HG02571 (cell line): Measurements from ENCODE around the gene MARK2.

Experiments
- ATAC-seq: cut with Tn5 transposase; IDR thresholded peaks from one replicate; pipeline ENCODE4 v1.9.1; 2021; ENCODE audit warnings: mild to moderate bottlenecking, moderate library complexity; ENCODE audit not compliant: unreplicated experiment

MARK2 gene

DNA sequence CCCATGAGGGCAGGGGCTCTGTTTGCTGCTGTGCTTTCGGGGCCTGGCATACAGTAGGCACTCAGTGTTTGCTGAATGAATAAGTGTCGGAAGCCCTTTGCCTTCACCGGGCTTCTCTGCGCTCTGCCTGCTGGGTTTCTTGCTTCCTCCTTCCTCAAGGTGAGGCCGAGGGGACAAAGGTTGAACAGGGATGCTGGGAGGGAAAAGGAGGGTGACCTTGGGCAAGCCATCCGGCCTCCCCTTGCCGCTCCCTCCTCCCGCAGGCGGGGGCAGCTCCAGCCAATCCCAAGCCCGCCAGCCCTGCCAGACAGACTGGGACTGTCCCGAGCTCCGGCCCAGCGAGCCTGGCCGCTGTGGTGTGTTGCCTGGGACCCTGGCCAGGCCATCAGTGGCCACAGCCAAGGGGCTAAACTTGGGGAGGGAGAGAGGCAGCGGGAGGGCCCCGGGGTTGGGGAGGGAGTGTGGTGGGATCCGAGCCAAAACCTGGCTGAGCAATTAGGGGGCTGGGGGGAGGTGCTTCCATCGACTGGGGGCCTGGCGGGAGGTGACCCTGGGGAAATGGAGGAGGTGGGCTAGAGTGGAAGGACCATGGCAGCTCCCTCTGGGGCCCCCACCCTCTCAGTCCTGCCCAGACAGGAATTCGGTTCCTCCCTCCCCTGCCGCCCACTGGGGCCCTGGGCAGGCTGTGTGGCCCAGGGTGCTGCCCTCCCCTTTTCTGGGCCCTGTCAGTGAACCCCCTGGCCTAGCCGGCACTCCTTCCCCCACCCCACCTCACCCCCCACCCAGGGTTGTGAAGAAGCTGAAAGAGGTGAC lies 81.4 kb downstream of the MARK2 start:
- ATAC-seq, result no peak

DNA sequence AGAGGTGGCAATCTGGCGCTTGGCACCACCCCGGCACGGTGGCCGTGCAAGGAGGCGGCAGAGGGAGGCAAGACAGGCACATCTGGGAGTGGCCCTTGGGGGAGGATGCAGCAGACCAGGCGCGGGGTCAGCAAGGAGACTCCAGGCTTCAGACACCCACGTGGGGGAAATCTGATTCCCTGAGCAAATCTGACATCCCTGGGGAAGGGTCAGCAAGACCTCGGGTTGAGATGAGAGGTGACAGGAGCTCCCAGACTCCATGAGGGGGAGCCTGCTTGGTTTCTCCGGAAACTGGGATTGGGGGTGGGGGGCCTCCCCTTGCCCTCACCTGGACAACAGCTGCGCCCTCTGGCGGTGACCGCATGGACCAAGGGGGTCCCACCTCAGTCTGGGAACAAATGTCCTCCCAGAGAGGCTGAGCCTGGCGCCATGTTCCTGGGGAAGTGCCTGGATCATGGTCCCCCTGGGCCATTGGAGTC lies 82.1 kb downstream of the MARK2 start:
- ATAC-seq, result no peak

DNA sequence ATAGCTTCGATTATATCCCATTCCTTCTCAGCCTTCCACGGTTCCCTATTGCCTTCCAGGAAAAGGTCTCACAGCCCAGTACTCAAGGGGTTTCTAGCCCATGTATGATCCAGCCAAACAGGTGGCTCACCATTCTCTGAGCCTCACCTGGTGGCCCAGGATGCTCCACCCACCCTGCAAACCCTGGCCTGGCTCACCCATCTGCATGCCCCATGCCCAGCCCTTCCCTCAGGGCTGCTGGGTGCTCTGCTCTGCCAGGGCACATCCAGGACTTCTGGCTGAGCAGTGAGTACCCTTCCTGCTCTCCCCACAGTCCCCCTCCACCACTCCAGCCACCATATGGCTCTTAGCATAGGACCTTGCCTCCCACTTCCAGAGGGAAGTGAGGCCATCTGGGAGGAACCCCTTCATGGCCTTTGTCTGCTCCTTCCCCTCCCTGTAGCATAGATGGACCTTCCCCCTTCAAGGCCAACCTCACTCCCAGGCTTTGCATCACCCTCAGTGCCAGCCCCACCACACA lies 83.8 kb downstream of the MARK2 start:
- no peak for ATAC-seq

GRCh38 chr11:63923319-63923718 lies 84.4 kb downstream of the MARK2 start:
- ATAC-seq, result no peak

DNA sequence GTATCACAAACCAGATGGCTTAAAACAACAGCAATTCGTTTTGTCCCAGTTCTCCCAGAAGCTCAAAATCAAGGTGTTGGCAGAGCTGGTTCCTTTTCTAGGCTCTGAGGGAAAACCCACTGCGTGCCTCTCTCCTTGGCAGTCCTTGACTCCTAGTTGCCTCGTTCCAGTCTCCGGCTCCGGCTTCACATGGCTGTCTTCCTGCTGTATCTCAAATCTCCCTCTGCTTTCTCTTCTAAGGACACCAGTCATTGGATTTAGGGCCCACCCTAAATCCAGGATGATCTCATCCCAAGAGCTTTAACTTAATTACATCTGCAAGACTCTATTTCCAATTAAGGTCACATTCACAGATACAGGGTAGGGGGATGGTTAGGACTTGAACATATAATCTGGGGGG lies 90.7 kb downstream of the MARK2 start:
- ATAC-seq, result no peak

- ATAC-seq, result no peak
Observed at GRCh38 chr11:63931045-63931444, 92.1 kb downstream of the MARK2 start.

GRCh38 chr11:63931876-63932275 lies 93.0 kb downstream of the MARK2 start:
- no peak for ATAC-seq

- no peak for ATAC-seq
Observed at GRCh38 chr11:63933459-63933858, 94.5 kb downstream of the MARK2 start.

DNA sequence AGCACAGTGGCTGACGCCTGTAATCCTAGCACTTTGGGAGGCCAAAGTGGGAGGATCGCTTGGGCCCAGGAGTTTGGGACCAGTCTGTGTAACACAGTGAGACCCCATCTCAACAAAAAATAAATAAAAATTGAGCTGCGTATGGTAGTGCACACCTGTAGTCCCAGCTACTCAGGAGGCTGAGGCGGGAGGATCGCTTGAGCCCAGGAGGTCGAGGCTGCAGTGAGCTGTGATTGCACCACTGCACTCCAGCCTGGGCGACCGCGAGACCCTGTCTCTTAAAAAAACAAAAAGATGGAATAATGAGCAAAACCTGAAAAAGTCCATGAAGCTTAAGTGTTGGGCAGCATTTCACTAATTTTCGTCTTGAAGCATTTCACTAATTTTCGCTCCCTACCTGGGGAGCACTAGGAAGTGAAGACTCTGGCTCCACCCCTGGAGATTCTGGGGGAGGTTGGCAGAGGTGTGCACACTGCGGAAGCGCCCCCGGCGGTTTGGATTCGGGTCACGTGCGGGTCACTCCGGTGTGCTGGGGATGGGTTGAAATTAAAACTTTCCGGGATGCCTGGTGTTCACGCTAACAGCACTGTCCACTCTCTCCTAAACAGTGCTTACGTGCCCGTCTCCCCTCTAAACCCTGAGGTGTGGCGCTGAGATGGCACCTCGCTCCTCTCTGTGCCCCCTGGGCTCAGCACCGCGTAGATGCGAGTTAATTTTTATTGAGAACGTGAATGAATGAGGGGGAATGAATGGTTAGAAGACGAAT lies 99.0 kb downstream of the MARK2 start:
- ATAC-seq, result no peak

DNA sequence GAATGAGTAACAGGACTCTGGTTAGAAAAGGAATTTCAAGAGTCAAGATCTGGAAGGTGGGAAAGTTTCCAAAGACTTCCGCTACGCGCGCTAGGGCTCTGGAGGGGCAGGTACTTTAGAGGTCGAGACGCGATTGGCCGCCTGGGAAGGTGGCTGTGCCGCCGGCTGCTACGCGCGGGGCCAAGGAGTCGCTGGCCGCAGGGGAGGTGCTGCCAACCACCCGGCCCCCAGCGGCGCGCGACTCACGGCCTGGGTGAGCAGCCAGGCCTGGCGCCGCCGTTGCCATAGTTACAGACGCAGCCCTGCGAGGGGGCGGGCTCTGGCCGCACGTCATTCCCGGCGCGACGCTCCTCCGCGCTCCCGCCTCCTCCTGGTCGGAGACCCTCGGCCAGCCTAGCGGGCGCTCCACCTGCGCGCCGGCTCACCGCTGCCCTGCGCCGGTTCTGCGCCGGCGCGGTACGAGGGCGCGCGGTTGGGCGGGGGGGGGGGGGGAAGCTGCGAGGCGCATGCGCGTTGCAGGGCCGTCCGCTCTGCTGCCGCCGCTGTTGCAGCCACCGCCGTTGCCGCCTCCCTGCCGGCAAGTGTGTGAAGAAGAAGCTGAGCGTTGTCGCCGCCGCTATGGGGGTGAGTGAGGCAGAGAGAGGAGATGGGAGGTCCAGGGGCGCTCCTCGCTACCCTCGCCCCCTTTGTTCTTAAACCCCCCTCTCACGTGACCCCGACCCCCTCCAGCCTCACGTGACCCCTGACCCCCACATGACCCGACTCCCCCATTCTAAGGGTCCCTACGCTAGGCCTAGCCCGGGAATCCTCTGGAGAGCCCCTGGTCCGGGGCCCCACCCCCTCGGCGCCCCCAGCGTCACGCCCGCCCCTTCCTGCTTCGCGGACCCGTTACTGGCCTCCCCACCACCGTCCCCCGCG lies 99.8 kb downstream of the MARK2 start, which contains the start of gene NAA40:
TSS of gene NAA40 (plus strand) at position 524 of the 918 bp plus-strand sequence. CDS start at position 619, 95 bp downstream.
- peak; percentile 90 for ATAC-seq

- ATAC-seq, result no peak
Observed at GRCh38 chr11:63939397-63939891, 100.5 kb downstream of the MARK2 start.

DNA sequence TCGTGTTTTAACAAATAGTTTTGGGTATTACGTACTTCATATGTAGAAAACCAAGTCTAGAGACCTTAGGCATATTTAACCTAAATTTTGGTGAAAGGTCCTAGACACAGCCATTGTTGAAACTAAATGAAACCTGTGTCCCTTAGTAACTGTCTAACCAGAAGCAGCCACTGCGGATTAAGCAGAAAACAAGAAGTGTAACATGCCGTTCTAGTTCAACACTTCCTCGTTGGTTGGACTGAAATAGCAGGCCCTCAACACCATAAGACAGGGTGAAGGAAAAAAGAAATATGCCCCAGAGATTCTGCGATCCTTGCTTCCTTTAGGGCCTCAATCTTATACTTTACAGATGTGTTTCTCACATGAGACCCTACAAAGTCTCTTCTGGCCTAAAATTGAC lies 101.9 kb downstream of the MARK2 start:
- no peak for ATAC-seq

DNA sequence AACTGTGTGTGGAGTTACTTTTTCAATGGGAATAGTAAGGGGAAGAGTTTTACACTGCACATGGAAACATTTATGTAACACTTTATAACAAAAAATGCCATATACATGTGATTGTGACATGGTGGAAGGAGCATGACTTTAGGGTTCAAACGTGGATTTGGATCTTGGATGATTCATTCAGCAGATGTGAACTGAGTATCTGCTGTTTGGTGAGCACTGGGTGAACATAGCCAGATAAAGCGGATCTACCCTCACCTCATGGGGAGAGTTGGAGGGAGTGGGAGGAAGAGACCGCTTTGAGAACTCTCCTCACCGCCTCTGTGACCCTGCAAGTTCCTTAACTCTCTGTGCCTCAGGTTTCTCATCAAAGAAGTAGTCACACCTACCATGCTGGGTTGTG lies 103.0 kb downstream of the MARK2 start:
- ATAC-seq, result no peak

DNA sequence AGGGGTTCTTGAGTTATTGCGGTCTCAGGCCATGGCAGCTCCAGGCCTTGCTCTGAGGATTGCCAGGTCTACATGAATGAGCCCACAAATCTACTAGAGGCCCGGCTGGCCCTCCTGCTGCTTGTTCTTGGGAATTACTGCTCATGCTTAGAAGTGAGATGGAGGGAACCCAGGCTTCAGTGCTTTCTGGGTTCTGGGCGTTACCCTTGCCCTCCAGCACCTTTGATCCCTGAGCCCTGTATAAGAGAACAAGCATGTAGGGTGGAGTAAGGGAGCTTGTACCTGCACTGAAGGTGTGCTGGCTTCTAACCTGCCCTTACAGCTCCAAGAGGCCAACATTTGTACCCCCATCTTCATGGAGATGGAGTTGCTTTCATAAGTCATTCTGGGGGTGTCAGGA lies 103.9 kb downstream of the MARK2 start:
- ATAC-seq, result no peak

DNA sequence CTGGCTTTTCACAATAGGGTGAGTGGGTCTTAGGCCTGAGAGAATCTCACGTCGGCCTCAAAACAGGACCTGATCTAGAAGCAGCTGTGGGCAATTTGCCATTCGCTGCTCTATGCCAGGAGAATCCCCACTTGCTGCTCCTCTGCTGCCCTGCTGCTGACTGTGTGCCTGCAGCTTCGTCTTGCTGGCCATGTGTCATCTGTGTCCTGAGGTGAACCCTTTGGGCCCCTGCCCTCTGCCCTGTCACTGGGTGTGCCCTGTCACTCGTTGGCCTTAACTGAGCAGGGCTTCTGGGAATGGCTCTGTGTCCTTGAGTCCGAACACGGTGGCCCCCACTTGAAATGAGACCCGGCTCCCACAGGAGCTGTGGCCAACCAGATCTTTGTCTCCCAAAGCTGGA lies 106.1 kb downstream of the MARK2 start:
- ATAC-seq, result no peak

- no peak for ATAC-seq
Observed at GRCh38 chr11:63945477-63946163, 106.7 kb downstream of the MARK2 start.

DNA sequence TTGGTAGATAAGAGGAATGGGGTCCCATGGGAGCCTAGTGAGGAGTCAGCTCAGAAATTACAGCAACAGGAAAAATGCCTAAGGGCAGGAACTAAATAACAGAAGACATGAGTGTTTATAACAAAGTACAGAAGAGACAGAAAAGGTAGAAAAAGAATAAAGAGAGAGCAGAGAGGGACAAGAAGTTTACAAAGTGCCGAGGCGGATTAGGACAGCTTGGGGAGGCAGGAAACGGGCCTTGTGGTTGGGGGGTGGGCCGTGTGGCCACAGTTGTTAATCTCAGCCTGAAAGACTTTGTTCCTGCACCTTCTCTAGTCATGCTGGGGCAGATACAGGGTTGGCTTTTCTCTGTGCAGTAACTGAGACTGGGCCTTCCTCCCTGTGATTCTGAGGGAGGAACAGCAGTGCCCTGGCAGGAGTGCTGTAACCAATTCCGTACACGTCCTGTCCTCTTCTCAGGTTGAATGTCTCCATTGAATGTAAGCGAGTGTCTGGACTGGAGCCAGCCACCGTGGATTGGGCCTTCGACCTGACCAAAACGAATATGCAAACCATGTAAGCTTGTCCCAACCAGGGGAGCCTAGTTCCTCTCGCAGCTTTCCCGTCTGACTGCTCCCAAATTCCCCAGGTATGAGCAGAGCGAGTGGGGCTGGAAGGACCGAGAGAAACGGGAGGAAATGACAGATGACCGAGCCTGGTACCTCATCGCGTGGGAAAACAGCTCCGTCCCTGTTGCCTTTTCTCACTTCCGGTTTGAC lies 113.0 kb downstream of the MARK2 start:
- ATAC-seq, result no peak

DNA sequence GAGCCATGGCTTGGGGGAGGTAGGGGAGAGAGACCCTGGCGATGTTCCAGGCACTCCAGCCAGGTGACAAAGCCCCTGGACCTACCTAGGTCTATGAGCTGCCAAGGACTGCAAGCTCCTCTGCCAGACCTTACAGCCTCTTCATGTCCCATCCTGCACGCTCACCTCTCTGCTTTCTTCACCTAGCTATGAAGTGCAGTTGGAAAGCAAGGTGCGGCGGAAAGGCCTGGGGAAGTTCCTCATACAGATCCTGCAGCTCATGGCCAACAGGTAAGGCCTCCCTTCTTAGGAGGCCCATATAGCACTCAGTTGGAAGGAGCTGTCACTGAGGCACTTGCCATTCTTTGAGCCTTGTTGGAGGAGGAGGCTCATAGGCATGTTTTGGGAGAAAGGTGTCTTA lies 113.7 kb downstream of the MARK2 start:
- ATAC-seq, result no peak

DNA sequence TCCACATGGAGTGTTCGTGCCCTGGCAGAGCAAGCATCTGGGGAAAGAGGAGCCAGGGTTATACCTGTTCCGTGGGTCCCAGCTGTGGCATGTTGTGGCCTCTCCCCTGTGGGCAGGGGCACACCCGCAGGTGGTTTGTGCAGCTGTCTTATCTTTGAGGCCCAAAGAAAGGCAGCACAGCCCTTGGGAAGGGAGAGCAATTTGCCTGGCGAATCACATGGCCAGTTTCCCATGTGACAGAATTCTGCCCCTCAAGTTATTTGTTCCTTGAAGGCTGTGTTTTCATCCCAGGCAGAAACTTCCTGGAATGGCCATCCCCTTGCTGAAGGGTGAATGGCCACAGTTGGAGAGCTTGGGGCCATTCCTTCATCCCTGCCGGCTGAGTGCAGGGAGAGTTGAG lies 119.1 kb downstream of the MARK2 start:
- no peak for ATAC-seq
